Fibroblast of lung (primary cell): ENCODE measurements around the gene KITLG.

ENCODE experiments used
- EZH2 ChIP-seq: IDR thresholded peaks from 2 replicates; pipeline ENCODE4 v1.5.1; 2012; ENCODE audit warnings: low read length, control low read depth, mild to moderate bottlenecking; ENCODE audit errors: missing control alignments
- TF ChIP-seq, protein P1 (sequence below), 2 donors: IDR thresholded peaks in 1 of 2; conservative IDR thresholded peaks in 1 of 2; 1 replicate in 1 of 2; 2 replicates in 1 of 2; pipeline ENCODE4 v1.5.1; 2011 to 2012; ENCODE audit warnings: low read length in 2 of 2, control low read depth in 1 of 2, inconsistent platforms in 1 of 2, low read depth in 1 of 2, mild to moderate bottlenecking in 1 of 2

DNA sequence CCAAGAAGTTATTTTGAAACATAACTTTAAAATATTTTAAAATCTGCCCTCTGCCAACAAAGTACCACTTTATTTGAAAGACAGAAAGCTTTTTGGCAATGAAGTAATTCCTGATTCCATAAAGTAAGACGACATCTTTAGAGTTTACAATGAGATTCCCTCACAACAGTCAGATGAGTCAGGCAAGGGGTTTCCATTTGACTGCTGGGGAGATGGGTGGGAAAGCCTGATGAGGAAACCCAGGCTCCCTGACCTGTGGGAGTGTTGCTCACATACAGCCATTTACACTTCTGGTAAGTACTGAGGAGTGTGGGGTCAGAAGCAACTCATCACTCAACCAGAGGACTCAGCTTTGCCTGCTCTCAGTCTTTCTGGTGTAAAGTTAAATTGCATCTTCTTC, 10.2 kb downstream of the KITLG start:
- TF ChIP-seq, protein P1, sequence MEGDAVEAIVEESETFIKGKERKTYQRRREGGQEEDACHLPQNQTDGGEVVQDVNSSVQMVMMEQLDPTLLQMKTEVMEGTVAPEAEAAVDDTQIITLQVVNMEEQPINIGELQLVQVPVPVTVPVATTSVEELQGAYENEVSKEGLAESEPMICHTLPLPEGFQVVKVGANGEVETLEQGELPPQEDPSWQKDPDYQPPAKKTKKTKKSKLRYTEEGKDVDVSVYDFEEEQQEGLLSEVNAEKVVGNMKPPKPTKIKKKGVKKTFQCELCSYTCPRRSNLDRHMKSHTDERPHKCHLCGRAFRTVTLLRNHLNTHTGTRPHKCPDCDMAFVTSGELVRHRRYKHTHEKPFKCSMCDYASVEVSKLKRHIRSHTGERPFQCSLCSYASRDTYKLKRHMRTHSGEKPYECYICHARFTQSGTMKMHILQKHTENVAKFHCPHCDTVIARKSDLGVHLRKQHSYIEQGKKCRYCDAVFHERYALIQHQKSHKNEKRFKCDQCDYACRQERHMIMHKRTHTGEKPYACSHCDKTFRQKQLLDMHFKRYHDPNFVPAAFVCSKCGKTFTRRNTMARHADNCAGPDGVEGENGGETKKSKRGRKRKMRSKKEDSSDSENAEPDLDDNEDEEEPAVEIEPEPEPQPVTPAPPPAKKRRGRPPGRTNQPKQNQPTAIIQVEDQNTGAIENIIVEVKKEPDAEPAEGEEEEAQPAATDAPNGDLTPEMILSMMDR (conservative IDR thresholded peaks at IDR 0.05 in 1 of 2, IDR thresholded peaks at IDR 0.05 in 1 of 2; ENCODE audit: low read depth in 1 of 2, low read length in 2 of 2), result no peak
- TF ChIP-seq EZH2, result no peak
